Body of pancreas (tissue), 4 donors: ENCODE measurements around the gene PPP2R3B.

Experiments
- CTCF ChIP-seq, 7 experiments: fragments of 450-650 bp in 4 of 7; fragments of 200-600 bp in 3 of 7; sonication (generic) in 3 of 7; IDR thresholded peaks; one replicate each; pipeline ENCODE4 v1.5.1; 2016 to 2019; ENCODE audit warnings: antibody characterized with exemption in 7 of 7
- POLR2A ChIP-seq, 3 donors: fragments of 450-650 bp; IDR thresholded peaks; one replicate each; pipeline ENCODE4 v1.6.1; 2016; ENCODE audit warnings: antibody characterized with exemption in 3 of 3, mild to moderate bottlenecking in 2 of 3

DNA sequence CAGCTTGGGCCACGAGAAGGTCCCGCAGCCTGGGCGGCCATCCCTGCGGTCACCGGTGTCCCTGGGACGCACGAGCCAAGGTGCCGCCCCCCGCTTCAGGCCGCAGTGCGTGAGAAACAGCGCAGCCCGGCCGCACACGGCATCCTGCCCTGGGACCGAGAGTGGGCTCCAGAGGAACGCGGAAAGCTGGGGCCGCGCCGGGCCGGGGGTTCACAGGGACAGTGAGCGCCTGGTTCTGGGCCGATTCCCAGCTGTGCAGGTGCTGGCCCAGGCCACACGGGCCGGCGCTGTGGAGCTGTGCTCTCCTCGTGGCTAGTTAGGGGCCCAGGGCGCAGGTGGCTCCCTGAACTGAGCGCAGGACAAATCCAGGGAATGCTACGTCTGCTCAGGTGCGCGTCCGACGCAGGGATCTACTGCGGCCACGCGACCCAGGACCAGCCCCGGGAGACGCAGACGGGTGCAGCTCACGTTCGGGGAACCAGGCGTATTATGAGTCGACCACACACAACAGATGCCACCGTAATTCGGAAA is 42.3 kb downstream of the PPP2R3B start:
- TF ChIP-seq CTCF (IDR thresholded peaks at IDR 0.05) (no peak), POLR2A (IDR thresholded peaks at IDR 0.05) (no peak)
